ENCODE results near the gene SRC.

Gene SRC

GRCh38 chr20:37385176-37385575, 39.2 kb downstream of the SRC start:
- no peak for DNase-seq

GRCh38 chr20:37385659-37386504, 39.9 kb downstream of the SRC start:
- DNase-seq = no peak

- no peak for DNase-seq
These were observed 40.7 kb downstream of the SRC start for GRCh38 chr20:37386505-37387251.

- DNase-seq = no peak
These were observed 41.8 kb downstream of the SRC start for GRCh38 chr20:37387519-37388269.

GRCh38 chr20:37388831-37389230, 42.9 kb downstream of the SRC start:
- DNase-seq = no peak

GRCh38 chr20:37389241-37389747, 43.4 kb downstream of the SRC start:
- DNase-seq = no peak

- no peak for DNase-seq
These were observed 43.9 kb downstream of the SRC start for GRCh38 chr20:37389844-37390275.

GRCh38 chr20:37390503-37390890, 44.6 kb downstream of the SRC start:
- DNase-seq = no peak

GRCh38 chr20:37390891-37391525, 45.1 kb downstream of the SRC start:
- DNase-seq = no peak

GRCh38 chr20:37392441-37393195, 46.7 kb downstream of the SRC start:
- DNase-seq = peak in 1 of 3 experiments; percentile 30

- DNase-seq = no peak
These were observed 47.4 kb downstream of the SRC start for GRCh38 chr20:37393196-37393862.

- no peak for DNase-seq
These were observed 48.1 kb downstream of the SRC start for GRCh38 chr20:37393863-37394542.

- DNase-seq = peak; percentile 39 to 91 (median 88)
These were observed 48.8 kb downstream of the SRC start for GRCh38 chr20:37394543-37395409.

GRCh38 chr20:37395410-37395797, 49.5 kb downstream of the SRC start:
- no peak for DNase-seq

- DNase-seq = peak; percentile 76 to 97 (median 93)
These were observed 50.0 kb downstream of the SRC start for GRCh38 chr20:37395921-37396415.

- DNase-seq = peak; percentile 70 to 97 (median 93)
These were observed 50.6 kb downstream of the SRC start for GRCh38 chr20:37396416-37397075.

GRCh38 chr20:37397076-37397953, 51.4 kb downstream of the SRC start:
- peak in 1 of 3 experiments; percentile 56 for DNase-seq
